Osteocyte (in vitro differentiated cells): ENCODE results near the gene SLC45A1. TPM values are rescaled to one million over a fixed set of nuclear protein-coding genes. Genes with fewer than 3 reads are reported as not detected.
"Not testable (repeated sequence)": the region's sequence is repeated elsewhere in the genome, so short reads cannot be mapped to it uniquely, and the experiment has no call there.

Source experiments
- DNase-seq: peaks from one replicate; pipeline ENCODE4 v3.0.0; 2021; ENCODE audit warnings: mixed read lengths; ENCODE audit not compliant: unreplicated experiment; ENCODE audit errors: extremely low spot score
- H3K27ac Mint-ChIP-seq: one replicate; pipeline ENCODE4 v1.8.0; 2021; ENCODE audit warnings: mild to moderate bottlenecking, mixed read lengths; ENCODE audit not compliant: unreplicated experiment
- H3K27me3 Mint-ChIP-seq: one replicate; pipeline ENCODE4 v1.8.0; 2021; ENCODE audit warnings: mixed read lengths; ENCODE audit not compliant: unreplicated experiment
- H3K36me3 Mint-ChIP-seq: one replicate; pipeline ENCODE4 v1.8.0; 2021; ENCODE audit warnings: mixed read lengths; ENCODE audit not compliant: unreplicated experiment
- H3K4me1 Mint-ChIP-seq: one replicate; pipeline ENCODE4 v1.8.0; 2021; ENCODE audit warnings: mixed read lengths; ENCODE audit not compliant: unreplicated experiment
- H3K4me3 Mint-ChIP-seq: one replicate; pipeline ENCODE4 v1.8.0; 2021; ENCODE audit warnings: mild to moderate bottlenecking, moderate library complexity, mixed read lengths; ENCODE audit not compliant: unreplicated experiment
- H3K9me3 Mint-ChIP-seq: one replicate; pipeline ENCODE4 v1.8.0; 2021; ENCODE audit warnings: mixed read lengths; ENCODE audit not compliant: unreplicated experiment
- total RNA-seq: library from RNA; stranded (reverse); gene quantifications from 2 replicates; pipeline ENCODE4 v1.2.1, GENCODE V29; 2021
- TF ChIP-seq, protein P1 (sequence below): fragments of 200-600 bp; sonication (generic); IDR thresholded peaks from 2 replicates; pipeline ENCODE4 v1.5.0; 2021; ENCODE audit warnings: antibody characterized with exemption, mild to moderate bottlenecking, moderate library complexity

SLC45A1 gene
- total RNA-seq, 1 donor from 2014 or later = 3.2 TPM

DNA sequence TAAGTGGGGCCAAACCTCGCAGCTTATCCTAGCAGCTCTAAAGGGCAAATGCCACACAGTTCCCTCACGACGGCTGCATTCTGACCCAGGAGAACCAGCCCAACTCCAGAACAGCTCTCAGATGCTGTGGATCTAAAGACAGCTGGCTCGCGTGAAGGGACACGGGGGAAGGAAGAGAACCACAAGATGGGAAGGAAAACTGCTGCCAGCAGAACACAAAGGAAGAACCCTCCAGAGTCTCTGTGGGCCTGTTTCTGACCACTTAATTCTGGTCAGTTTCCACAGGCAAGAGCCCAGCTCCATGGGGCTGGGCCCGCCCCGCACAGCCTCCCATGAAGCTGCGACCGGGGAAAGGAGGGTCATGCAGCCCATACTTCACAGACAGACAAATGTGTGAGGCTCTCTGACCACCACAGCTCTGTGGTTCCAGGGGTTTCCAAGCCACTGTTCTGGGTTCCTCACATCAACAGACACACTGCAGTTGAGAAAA is 61.1 kb downstream of the SLC45A1 start:
- DNase-seq = no peak
- H3K4me3 Mint-ChIP-seq = no peak overlapping the region
- peaks cover 4% of the 10 kb centered on the region for H3K36me3 Mint-ChIP-seq
- H3K27me3 Mint-ChIP-seq = no peaks in the 10 kb centered on the region
- H3K4me1 Mint-ChIP-seq = peaks cover 51% of the 10 kb centered on the region
- H3K27ac Mint-ChIP-seq = no peak overlapping the region
- TF ChIP-seq, protein P1, sequence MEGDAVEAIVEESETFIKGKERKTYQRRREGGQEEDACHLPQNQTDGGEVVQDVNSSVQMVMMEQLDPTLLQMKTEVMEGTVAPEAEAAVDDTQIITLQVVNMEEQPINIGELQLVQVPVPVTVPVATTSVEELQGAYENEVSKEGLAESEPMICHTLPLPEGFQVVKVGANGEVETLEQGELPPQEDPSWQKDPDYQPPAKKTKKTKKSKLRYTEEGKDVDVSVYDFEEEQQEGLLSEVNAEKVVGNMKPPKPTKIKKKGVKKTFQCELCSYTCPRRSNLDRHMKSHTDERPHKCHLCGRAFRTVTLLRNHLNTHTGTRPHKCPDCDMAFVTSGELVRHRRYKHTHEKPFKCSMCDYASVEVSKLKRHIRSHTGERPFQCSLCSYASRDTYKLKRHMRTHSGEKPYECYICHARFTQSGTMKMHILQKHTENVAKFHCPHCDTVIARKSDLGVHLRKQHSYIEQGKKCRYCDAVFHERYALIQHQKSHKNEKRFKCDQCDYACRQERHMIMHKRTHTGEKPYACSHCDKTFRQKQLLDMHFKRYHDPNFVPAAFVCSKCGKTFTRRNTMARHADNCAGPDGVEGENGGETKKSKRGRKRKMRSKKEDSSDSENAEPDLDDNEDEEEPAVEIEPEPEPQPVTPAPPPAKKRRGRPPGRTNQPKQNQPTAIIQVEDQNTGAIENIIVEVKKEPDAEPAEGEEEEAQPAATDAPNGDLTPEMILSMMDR = no peak
- H3K9me3 Mint-ChIP-seq = no peaks in the 10 kb centered on the region

DNA sequence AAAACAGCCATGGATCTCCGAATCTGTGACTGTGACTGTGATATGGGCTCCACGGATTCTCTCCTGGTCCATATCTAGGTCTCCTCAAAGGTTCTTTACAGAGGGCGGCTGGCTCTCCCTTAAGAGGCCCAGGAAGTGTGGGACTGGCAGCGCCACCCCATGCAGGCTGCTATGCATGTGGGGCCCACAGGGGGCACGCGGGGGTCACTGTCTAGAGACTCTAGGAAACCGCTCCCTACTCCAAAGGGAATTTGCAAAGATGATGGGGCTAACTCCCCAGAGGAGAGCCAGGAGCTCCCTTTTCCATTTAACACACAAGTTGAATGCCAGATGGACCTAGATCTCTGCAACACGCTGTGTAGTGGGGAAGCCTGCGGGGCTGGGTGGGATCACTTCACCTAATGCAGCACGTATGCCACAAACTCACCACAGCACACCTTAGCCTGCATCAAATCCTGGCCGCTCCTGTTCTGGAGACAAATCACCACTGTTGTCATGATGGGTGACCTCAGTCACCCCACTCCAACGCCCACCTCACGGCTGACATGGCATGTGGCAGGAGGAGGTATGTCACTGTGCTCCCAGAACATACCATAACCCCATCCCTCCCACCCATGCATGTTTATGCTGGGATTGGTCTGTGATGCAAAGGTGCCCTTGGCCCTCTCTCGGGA is 61.7 kb downstream of the SLC45A1 start:
- no peak overlapping the region for H3K4me3 Mint-ChIP-seq
- peaks cover 51% of the 10 kb centered on the region for H3K4me1 Mint-ChIP-seq
- H3K27me3 Mint-ChIP-seq = no peaks in the 10 kb centered on the region
- DNase-seq = no peak
- TF ChIP-seq, protein P1 = no peak
- no peaks in the 10 kb centered on the region for H3K9me3 Mint-ChIP-seq
- no peak overlapping the region for H3K27ac Mint-ChIP-seq
- H3K36me3 Mint-ChIP-seq = peaks cover 4% of the 10 kb centered on the region

DNA sequence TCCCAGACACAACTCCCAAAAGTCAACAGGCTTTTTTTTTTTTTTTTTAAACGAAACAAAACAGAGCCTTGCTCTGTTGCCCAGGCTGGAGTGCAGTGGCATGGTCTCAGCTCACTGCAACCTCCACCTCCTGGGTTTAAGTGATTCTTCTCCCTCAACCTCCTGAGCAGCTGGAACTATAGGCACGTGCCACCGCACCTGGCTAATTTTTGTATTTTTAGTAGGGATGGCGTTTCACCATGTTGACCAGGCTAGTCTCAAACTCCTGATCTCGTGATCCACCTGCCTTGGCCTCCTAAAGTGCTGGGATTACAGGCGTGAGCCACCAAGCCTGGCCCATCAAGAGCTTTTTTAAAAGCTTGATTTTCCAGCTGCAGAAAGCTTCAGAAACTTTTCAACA is 62.4 kb downstream of the SLC45A1 start:
- H3K9me3 Mint-ChIP-seq, H3K27ac Mint-ChIP-seq, H3K36me3 Mint-ChIP-seq, DNase-seq, H3K4me3 Mint-ChIP-seq, H3K27me3 Mint-ChIP-seq: not testable (repeated sequence)
- H3K4me1 Mint-ChIP-seq = peaks cover 53% of the 10 kb centered on the region

DNA sequence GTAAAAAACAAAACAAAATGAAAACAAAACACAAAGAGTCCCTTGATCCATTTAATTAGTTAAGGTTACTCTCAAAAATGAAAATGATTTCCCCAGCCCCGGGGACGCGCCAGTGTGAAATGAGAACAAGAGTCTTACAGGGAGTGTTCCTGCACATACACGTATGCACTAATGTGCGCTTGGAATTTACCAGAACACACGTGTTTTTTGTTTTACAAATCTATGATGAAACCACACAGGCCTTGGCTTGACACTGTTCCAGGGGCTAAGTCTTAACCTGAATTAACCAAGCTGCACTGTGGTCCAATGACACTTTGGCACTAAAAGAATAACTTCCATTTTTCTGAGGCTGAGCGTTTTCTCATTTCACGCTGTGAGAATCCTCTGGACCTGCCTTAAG is 63.7 kb downstream of the SLC45A1 start:
- peaks cover 58% of the 10 kb centered on the region for H3K4me1 Mint-ChIP-seq
- DNase-seq = no peak
- no peak overlapping the region for H3K4me3 Mint-ChIP-seq
- peak overlapping the region; percentile 56 for H3K27ac Mint-ChIP-seq
- H3K27me3 Mint-ChIP-seq = no peaks in the 10 kb centered on the region
- peaks cover 5% of the 10 kb centered on the region for H3K36me3 Mint-ChIP-seq
- no peaks in the 10 kb centered on the region for H3K9me3 Mint-ChIP-seq
- TF ChIP-seq, protein P1 = no peak

DNA sequence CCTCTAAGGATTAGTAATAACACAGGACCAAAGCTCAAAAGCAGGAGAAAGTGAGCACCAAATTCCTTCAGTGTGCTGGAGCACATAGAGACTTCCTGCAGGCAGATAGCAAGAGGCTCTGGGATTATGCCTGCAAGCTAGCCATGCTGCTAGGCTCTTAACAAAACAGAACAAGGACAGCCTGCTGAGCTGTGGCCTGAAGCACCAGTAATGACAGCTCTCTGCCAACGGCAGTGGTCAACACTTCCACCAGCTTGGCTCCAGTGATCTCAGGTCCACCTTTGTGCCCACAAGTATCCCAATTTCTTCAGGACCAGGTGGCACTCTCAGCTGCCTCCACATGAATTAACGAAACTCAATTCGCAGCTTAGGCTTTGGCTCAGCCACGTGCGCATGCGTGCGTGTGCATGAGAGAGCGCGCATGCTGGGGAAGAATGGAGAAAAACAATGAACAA is 64.2 kb downstream of the SLC45A1 start:
- TF ChIP-seq, protein P1 = no peak
- no peak overlapping the region for H3K4me3 Mint-ChIP-seq
- peaks cover 6% of the 10 kb centered on the region for H3K36me3 Mint-ChIP-seq
- H3K27ac Mint-ChIP-seq = peak overlapping the region; percentile 56
- DNase-seq = no peak
- H3K4me1 Mint-ChIP-seq = peaks cover 61% of the 10 kb centered on the region
- no peaks in the 10 kb centered on the region for H3K9me3 Mint-ChIP-seq
- no peaks in the 10 kb centered on the region for H3K27me3 Mint-ChIP-seq
